Spleen (tissue), 7 donors: ENCODE results near the gene MORC1.

Source experiments
- POLR2A ChIP-seq, 3 donors: fragments of 450-650 bp; IDR thresholded peaks; one replicate each; pipeline ENCODE4 v1.5.1; 2017; ENCODE audit warnings: antibody characterized with exemption in 3 of 3, mild to moderate bottlenecking in 1 of 3
- POLR2AphosphoS5 ChIP-seq, 3 donors: sonication (generic); formaldehyde crosslinking; IDR thresholded peaks; one replicate each; pipeline ENCODE4 v1.5.1; 2017; ENCODE audit warnings: antibody characterized with exemption in 3 of 3
- TF ChIP-seq, protein P1 (sequence below), 11 experiments: fragments of 200-600 bp in 7 of 11; fragments of 450-650 bp in 4 of 11; sonication (generic) in 4 of 11; IDR thresholded peaks in 8 of 11; conservative IDR thresholded peaks in 3 of 11; 1 replicate in 7 of 11; 2 replicates in 4 of 11; pipeline versions ENCODE4 v1.4.0 to v1.8.0; 2016 to 2021; ENCODE audit warnings: antibody characterized with exemption in 11 of 11, inconsistent platforms in 4 of 11, mild to moderate bottlenecking in 1 of 11
- donor health status: DM: no; HTN: no; CAD: no; lungs with moderate emphysema.
- donor health status: DM: no; HTN: no; CAD: no.
- donor health status: DM: no; HTN: no; CAD: no.

- TF ChIP-seq, protein P1, sequence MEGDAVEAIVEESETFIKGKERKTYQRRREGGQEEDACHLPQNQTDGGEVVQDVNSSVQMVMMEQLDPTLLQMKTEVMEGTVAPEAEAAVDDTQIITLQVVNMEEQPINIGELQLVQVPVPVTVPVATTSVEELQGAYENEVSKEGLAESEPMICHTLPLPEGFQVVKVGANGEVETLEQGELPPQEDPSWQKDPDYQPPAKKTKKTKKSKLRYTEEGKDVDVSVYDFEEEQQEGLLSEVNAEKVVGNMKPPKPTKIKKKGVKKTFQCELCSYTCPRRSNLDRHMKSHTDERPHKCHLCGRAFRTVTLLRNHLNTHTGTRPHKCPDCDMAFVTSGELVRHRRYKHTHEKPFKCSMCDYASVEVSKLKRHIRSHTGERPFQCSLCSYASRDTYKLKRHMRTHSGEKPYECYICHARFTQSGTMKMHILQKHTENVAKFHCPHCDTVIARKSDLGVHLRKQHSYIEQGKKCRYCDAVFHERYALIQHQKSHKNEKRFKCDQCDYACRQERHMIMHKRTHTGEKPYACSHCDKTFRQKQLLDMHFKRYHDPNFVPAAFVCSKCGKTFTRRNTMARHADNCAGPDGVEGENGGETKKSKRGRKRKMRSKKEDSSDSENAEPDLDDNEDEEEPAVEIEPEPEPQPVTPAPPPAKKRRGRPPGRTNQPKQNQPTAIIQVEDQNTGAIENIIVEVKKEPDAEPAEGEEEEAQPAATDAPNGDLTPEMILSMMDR (IDR thresholded peaks at IDR 0.05 in 8 of 11, conservative IDR thresholded peaks at IDR 0.05 in 3 of 11): no peak
- TF ChIP-seq POLR2AphosphoS5 (IDR thresholded peaks at IDR 0.05) (no peak), POLR2A (IDR thresholded peaks at IDR 0.05) (no peak)
Measured at GRCh38 chr3:108976058-108976457, 141.9 kb downstream of the MORC1 start.
